Left kidney (tissue), 2 donors: ENCODE results near the gene NRXN2. TPM values are rescaled to one million over a fixed set of nuclear protein-coding genes. Genes with fewer than 3 reads are reported as not detected.
"Not testable (repeated sequence)": the region's sequence is repeated elsewhere in the genome, so short reads cannot be mapped to it uniquely, and the experiment has no call there.

ENCODE experiments used
- DNase-seq: peaks from one replicate; pipeline ENCODE4 v3.0.0-alpha.2; 2013
- polyA plus RNA-seq: library from polyadenylated mRNA; unstranded; fragments of 120-200 nt; gene quantifications from one replicate; pipeline ENCODE4 v1.2.1, GENCODE V29; 2013; ENCODE audit not compliant: insufficient read length

NRXN2 gene
- polyA plus RNA-seq, 1 donor, result 14.9 TPM

GRCh38 chr11:64605656-64606585 is 117.1 kb downstream of the NRXN2 start:
- no peak for DNase-seq

- DNase-seq, result no peak
Observed at GRCh38 chr11:64605244-64605560, 117.8 kb downstream of the NRXN2 start.

- DNase-seq, result no peak
Observed at GRCh38 chr11:64604458-64605243, 118.3 kb downstream of the NRXN2 start.

GRCh38 chr11:64603411-64604110 is 119.4 kb downstream of the NRXN2 start:
- no peak for DNase-seq

- DNase-seq, result no peak
Observed at GRCh38 chr11:64602466-64603070, 120.4 kb downstream of the NRXN2 start.

GRCh38 chr11:64601605-64602465 is 121.2 kb downstream of the NRXN2 start:
- DNase-seq, result no peak

GRCh38 chr11:64600281-64600992 is 122.6 kb downstream of the NRXN2 start:
- no peak for DNase-seq

GRCh38 chr11:64599698-64600211 is 123.2 kb downstream of the NRXN2 start:
- DNase-seq, result no peak

- DNase-seq, result no peak
Observed at GRCh38 chr11:64598797-64599697, 124.0 kb downstream of the NRXN2 start.

- DNase-seq, result no peak
Observed at GRCh38 chr11:64598106-64598796, 124.7 kb downstream of the NRXN2 start.

- DNase-seq, result no peak
Observed at GRCh38 chr11:64597671-64598101, 125.3 kb downstream of the NRXN2 start.

- DNase-seq, result not testable (repeated sequence)
Observed at GRCh38 chr11:64595922-64596321, 127.1 kb downstream of the NRXN2 start.

GRCh38 chr11:64594159-64594939 is 128.6 kb downstream of the NRXN2 start:
- no peak for DNase-seq

GRCh38 chr11:64593156-64594105 is 129.6 kb downstream of the NRXN2 start:
- no peak for DNase-seq

- no peak for DNase-seq
Observed at GRCh38 chr11:64592656-64593055, 130.3 kb downstream of the NRXN2 start.

GRCh38 chr11:64592234-64592615 is 130.8 kb downstream of the NRXN2 start:
- no peak for DNase-seq
